HCT116 (cell line): ENCODE measurements around the gene EVC2. TPM values are rescaled to one million over a fixed set of nuclear protein-coding genes. Genes with fewer than 3 reads are reported as not detected.

Source experiments
- ATAC-seq: fragments of 200-7000 bp; cut with Tn5 transposase; 2 replicates; pipeline ENCODE4 v1.9.1; 2020; ENCODE audit warnings: mild to moderate bottlenecking, moderate library complexity
- BruUV-seq: library from RNA; stranded (reverse); fragments of 400-500 nt; replicated peaks from 2 replicates; lab custom pipeline; 2021; lab: Mats Ljungman, UMichigan
- CTCF ChIA-PET: fragments of 300-600 bp; sonication (Branson Sonifier 250); formaldehyde crosslinking; loops from one replicate; lab custom pipeline; 2021; ENCODE audit warnings: antibody characterized with exemption; lab: Charles Lee
- POLR2A ChIA-PET: fragments of 300-600, 350-600 bp; sonication (Branson Sonifier 250); formaldehyde crosslinking; loops from one replicate; lab custom pipeline; 2021; ENCODE audit warnings: antibody characterized with exemption; lab: Charles Lee
- RAD21 ChIA-PET, 2 experiments: fragments of 300-600 bp; sonication (Branson Sonifier 250); formaldehyde crosslinking; loops; one replicate each; lab custom pipeline; 2023; ENCODE audit warnings: low total read pairs in 2 of 2; ENCODE audit not compliant: uncharacterized antibody in 2 of 2, unreplicated experiment in 2 of 2, low non-redundant PET in 1 of 2; lab: Charles Lee
- DNase-seq: peaks from one replicate; pipeline ENCODE4 v3.0.0-alpha.2; 2010; ENCODE audit warnings: low read depth, low spot score
- H2AFZ ChIP-seq: fragments of 200-600 bp; shearing (Covaris generic), sonication (generic); 2 replicates; pipeline ENCODE4 v1.6.1; 2017; ENCODE audit warnings: low read depth, mixed run types, mixed read lengths, antibody characterized with exemption, low read length; ENCODE audit not compliant: poor library complexity, severe bottlenecking
- H3K27ac ChIP-seq: 2 replicates; pipeline ENCODE4 v1.5.1; 2012; ENCODE audit warnings: low read depth, low read length
- H3K27me3 ChIP-seq: fragments of 200-600 bp; sonication (generic); 2 replicates; pipeline ENCODE4 v1.6.1; 2016; ENCODE audit warnings: mixed run types, low read length, mixed read lengths; ENCODE audit not compliant: insufficient read depth
- H3K36me3 ChIP-seq, 2 experiments: fragments of 200-500 bp in 1 of 2; fragments of 200-600 bp in 1 of 2; sonication (Bioruptor generic) in 1 of 2; sonication (generic) in 1 of 2; 2 replicates each; pipeline versions ENCODE4 v1.5.1 to v1.6.1; 2014 to 2016; ENCODE audit warnings: low read length in 2 of 2, inconsistent platforms in 1 of 2, mixed read lengths in 1 of 2, mixed run types in 1 of 2; ENCODE audit not compliant: insufficient read depth in 2 of 2, control insufficient read depth in 1 of 2
- H3K4me1 ChIP-seq, 2 experiments: fragments of 200-600 bp in 1 of 2; sonication (generic) in 1 of 2; 2 replicates each; pipeline versions ENCODE4 v1.5.1 to v1.6.1; 2012 to 2017; ENCODE audit warnings: low read length in 2 of 2, inconsistent platforms in 1 of 2, mild to moderate bottlenecking in 1 of 2, mixed read lengths in 1 of 2, mixed run types in 1 of 2, moderate library complexity in 1 of 2; ENCODE audit not compliant: insufficient read depth in 2 of 2, control insufficient read depth in 1 of 2
- H3K4me2 ChIP-seq: fragments of 200-600 bp; sonication (generic); 2 replicates; pipeline ENCODE4 v1.6.1; 2017; ENCODE audit warnings: mixed run types, low read length, mixed read lengths
- H3K4me3 ChIP-seq, 2 experiments: fragments of 200-600 bp in 1 of 2; sonication (generic) in 1 of 2; replicated peaks in 1 of 2; 2 replicates each; pipeline ENCODE4 v1.5.1; 2011 to 2016; ENCODE audit warnings: low read length in 2 of 2, control low read depth in 1 of 2, low read depth in 1 of 2, mild to moderate bottlenecking in 1 of 2, mixed read lengths in 1 of 2, mixed run types in 1 of 2
- H3K79me2 ChIP-seq: fragments of 200-600 bp; sonication (generic); 2 replicates; pipeline ENCODE4 v1.6.1; 2017; ENCODE audit warnings: mild to moderate bottlenecking, mixed run types, low read length, moderate library complexity, mixed read lengths; ENCODE audit not compliant: insufficient read depth
- H3K9ac ChIP-seq: fragments of 200-600 bp; sonication (generic); 2 replicates; pipeline ENCODE4 v1.6.1; 2016; ENCODE audit warnings: low read length, mixed read lengths
- H3K9me2 ChIP-seq: fragments of 200-600 bp; sonication (generic), shearing (Covaris generic); 2 replicates; pipeline ENCODE4 v1.6.1; 2017; ENCODE audit warnings: mixed run types, mild to moderate bottlenecking, moderate library complexity; ENCODE audit not compliant: insufficient read depth
- H3K9me3 ChIP-seq, 2 experiments: fragments of 200-500 bp in 1 of 2; fragments of 200-600 bp in 1 of 2; sonication (Bioruptor generic) in 1 of 2; sonication (generic) in 1 of 2; 2 replicates each; pipeline ENCODE4 v1.6.1; 2014 to 2017; ENCODE audit warnings: low read length in 2 of 2, mixed read lengths in 2 of 2, inconsistent platforms in 1 of 2, low read depth in 1 of 2, mild to moderate bottlenecking in 1 of 2, mixed run types in 1 of 2, moderate library complexity in 1 of 2; ENCODE audit not compliant: control insufficient read depth in 1 of 2, insufficient read depth in 1 of 2
- H4K20me1 ChIP-seq: fragments of 200-600 bp; sonication (generic), shearing (Covaris generic); 2 replicates; pipeline ENCODE4 v1.6.1; 2017; ENCODE audit warnings: mixed run types, mild to moderate bottlenecking, moderate library complexity; ENCODE audit not compliant: insufficient read depth
- CEBPB ChIP-seq: IDR thresholded peaks from 2 replicates; pipeline ENCODE4 v1.6.1; 2012; ENCODE audit warnings: low read depth
- EGR1 ChIP-seq: IDR thresholded peaks from 2 replicates; pipeline ENCODE4 v1.6.1; 2012; ENCODE audit warnings: low read depth
- JUND ChIP-seq: IDR thresholded peaks from 2 replicates; pipeline ENCODE4 v1.6.1; 2012
- MAX ChIP-seq: IDR thresholded peaks from 2 replicates; pipeline ENCODE4 v1.6.1; 2012
- POLR2AphosphoS5 ChIP-seq: IDR thresholded peaks from 2 replicates; pipeline ENCODE4 v1.6.1; 2011; ENCODE audit warnings: mild to moderate bottlenecking, low read depth, low read length, moderate library complexity
- SP1 ChIP-seq: IDR thresholded peaks from 2 replicates; pipeline ENCODE4 v1.6.1; 2012; ENCODE audit warnings: low read depth
- SRF ChIP-seq: IDR thresholded peaks from 2 replicates; pipeline ENCODE4 v1.6.1; 2012; ENCODE audit warnings: low read depth
- TCF7L2 ChIP-seq: IDR thresholded peaks from 2 replicates; pipeline ENCODE4 v1.7.0; 2011; ENCODE audit warnings: borderline replicate concordance, inconsistent platforms; ENCODE audit not compliant: insufficient read depth, insufficient read length; ENCODE audit errors: extremely low read depth
- YY1 ChIP-seq: IDR thresholded peaks from 2 replicates; pipeline ENCODE4 v1.6.1; 2011; ENCODE audit warnings: low read length, low read depth, moderate library complexity, mild to moderate bottlenecking; ENCODE audit not compliant: insufficient replicate concordance; ENCODE audit errors: extremely low read depth
- ZFX ChIP-seq: fragments of 450-650 bp; IDR thresholded peaks from 2 replicates; pipeline ENCODE4 v1.6.1; 2017
- ZNF274 ChIP-seq: fragments of 200-500 bp; sonication (Bioruptor generic); IDR thresholded peaks from 2 replicates; pipeline ENCODE4 v1.6.1; 2014; ENCODE audit warnings: mild to moderate bottlenecking, low read depth, low read length, inconsistent platforms
- intact Hi-C: fragments of 100-400 bp; cut with micrococcal nuclease; formaldehyde crosslinking; loops from 2 replicates; pipeline ENCODE4 v1.10.0; 2022
- total RNA-seq: library from RNA; stranded (reverse); gene quantifications from one replicate; pipeline ENCODE4 v1.2.1, GENCODE V29; 2021; ENCODE audit not compliant: unreplicated experiment
- TF ChIP-seq, protein P1 (sequence below): IDR thresholded peaks from 2 replicates; pipeline ENCODE4 v1.6.1; 2012
- TF ChIP-seq, protein P2 (sequence below), 3 experiments: fragments of 200-600 bp in 1 of 3; sonication (generic) in 1 of 3; IDR thresholded peaks in 2 of 3; conservative IDR thresholded peaks in 1 of 3; 2 replicates each; pipeline ENCODE4 v1.5.1; 2012 to 2017; ENCODE audit warnings: low read depth in 2 of 3, low read length in 2 of 3, antibody characterized with exemption in 1 of 3, borderline replicate concordance in 1 of 3, control low read depth in 1 of 3, mild to moderate bottlenecking in 1 of 3, mixed read lengths in 1 of 3, mixed run types in 1 of 3, moderate library complexity in 1 of 3; ENCODE audit not compliant: insufficient read depth in 1 of 3

EVC2 gene
- total RNA-seq, 1 experiment from 2014 or later, result not detected

DNA sequence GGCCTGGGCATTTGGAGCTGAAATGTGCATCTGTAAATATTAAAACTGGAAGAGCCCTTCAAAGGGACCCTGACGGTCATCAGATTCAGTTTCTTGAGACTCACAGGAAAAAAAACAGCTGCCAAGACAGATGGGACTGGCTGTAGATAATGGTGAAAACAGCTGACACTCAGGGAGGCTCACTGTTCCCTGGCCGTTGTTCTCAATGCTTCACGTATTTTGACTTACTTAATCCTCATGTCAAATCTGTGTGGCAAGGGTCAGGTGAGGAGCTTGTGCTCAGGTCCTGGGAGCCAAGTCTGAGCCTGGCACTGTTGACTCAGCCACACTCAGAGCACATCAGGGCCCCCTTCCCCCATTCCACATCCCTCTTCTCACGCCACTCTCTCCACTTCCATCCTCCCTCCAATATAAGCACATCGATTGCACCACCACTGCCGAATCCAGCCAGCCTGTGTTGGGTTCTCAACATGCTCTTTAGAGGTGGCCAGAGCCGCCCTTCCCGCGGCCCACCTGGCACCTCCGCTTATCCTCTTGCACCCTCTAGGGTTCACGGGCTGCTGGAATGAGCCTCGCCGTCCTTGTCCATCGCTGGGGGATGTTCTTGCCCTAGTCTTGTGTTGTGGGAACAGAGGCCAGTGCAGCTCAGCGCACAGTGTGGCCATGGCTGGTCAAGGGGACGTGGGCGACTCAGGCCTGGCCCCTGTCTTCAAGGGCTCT is 42.7 kb upstream of the EVC2 start:
- ChIA-PET POLR2A (no interaction called here), RAD21 (no interaction called here), CTCF (no interaction called here)
- no peaks in the 10 kb centered on the region for H3K79me2 ChIP-seq
- no peak overlapping the region for H3K27ac ChIP-seq
- TF ChIP-seq ZFX (no peak), SP1 (no peak), POLR2AphosphoS5 (no peak), YY1 (no peak)
- H3K9me3 ChIP-seq, result no peaks in the 10 kb centered on the region
- H3K9me2 ChIP-seq, result no peaks in the 10 kb centered on the region
- H3K27me3 ChIP-seq, result no peaks in the 10 kb centered on the region
- DNase-seq, result no peak
- H4K20me1 ChIP-seq, result no peaks in the 10 kb centered on the region
- no peak for ATAC-seq
- H3K36me3 ChIP-seq, result no peaks in the 10 kb centered on the region
- H2AFZ ChIP-seq, result no peak overlapping the region
- intact Hi-C loops, result no loop called here
- no peak overlapping the region for H3K9ac ChIP-seq
- H3K4me1 ChIP-seq, result peaks cover 10 to 42% of the 10 kb centered on the region in 2 experiments
- BruUV-seq, result no TSS peak
- no peak overlapping the region for H3K4me3 ChIP-seq
- no peak overlapping the region for H3K4me2 ChIP-seq

- no peaks in the 10 kb centered on the region for H3K9me2 ChIP-seq
- peaks cover 10 to 42% of the 10 kb centered on the region in 2 experiments for H3K4me1 ChIP-seq
- no peaks in the 10 kb centered on the region for H4K20me1 ChIP-seq
- CTCF ChIA-PET, result no interaction called here
- BruUV-seq, result no TSS peak
- POLR2A ChIA-PET, result no interaction called here
- no peak overlapping the region for H3K27ac ChIP-seq
- H3K36me3 ChIP-seq, result no peaks in the 10 kb centered on the region
- H3K4me3 ChIP-seq, result no peak overlapping the region
- no peaks in the 10 kb centered on the region for H3K27me3 ChIP-seq
- RAD21 ChIA-PET, result no interaction called here
- no peaks in the 10 kb centered on the region for H3K79me2 ChIP-seq
- intact Hi-C loops, result no loop called here
- H3K9ac ChIP-seq, result no peak overlapping the region
- H2AFZ ChIP-seq, result no peak overlapping the region
- no peak overlapping the region for H3K4me2 ChIP-seq
- ATAC-seq (no peak), DNase-seq (no peak)
- no peaks in the 10 kb centered on the region for H3K9me3 ChIP-seq
- TF ChIP-seq CEBPB (no peak), YY1 (no peak), EGR1 (no peak), JUND (no peak), MAX (no peak), SP1 (no peak), TCF7L2 (no peak), ZNF274 (no peak), SRF (no peak), POLR2AphosphoS5 (no peak)
- TF ChIP-seq, protein P1, sequence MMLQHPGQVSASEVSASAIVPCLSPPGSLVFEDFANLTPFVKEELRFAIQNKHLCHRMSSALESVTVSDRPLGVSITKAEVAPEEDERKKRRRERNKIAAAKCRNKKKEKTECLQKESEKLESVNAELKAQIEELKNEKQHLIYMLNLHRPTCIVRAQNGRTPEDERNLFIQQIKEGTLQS, result no peak
- TF ChIP-seq, protein P2, sequence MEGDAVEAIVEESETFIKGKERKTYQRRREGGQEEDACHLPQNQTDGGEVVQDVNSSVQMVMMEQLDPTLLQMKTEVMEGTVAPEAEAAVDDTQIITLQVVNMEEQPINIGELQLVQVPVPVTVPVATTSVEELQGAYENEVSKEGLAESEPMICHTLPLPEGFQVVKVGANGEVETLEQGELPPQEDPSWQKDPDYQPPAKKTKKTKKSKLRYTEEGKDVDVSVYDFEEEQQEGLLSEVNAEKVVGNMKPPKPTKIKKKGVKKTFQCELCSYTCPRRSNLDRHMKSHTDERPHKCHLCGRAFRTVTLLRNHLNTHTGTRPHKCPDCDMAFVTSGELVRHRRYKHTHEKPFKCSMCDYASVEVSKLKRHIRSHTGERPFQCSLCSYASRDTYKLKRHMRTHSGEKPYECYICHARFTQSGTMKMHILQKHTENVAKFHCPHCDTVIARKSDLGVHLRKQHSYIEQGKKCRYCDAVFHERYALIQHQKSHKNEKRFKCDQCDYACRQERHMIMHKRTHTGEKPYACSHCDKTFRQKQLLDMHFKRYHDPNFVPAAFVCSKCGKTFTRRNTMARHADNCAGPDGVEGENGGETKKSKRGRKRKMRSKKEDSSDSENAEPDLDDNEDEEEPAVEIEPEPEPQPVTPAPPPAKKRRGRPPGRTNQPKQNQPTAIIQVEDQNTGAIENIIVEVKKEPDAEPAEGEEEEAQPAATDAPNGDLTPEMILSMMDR (IDR thresholded peaks at IDR 0.05 in 2 of 3, conservative IDR thresholded peaks at IDR 0.05 in 1 of 3; ENCODE audit: borderline replicate concordance in 1 of 3, insufficient read depth in 1 of 3, low read depth in 2 of 3, low read length in 2 of 3), result no peak
Measured at GRCh38 chr4:5750052-5750945, 41.9 kb upstream of the EVC2 start.
